HepG2 (cell line): Measurements from ENCODE around the gene MRFAP1L1. TPM values are rescaled to one million over a fixed set of nuclear protein-coding genes. Genes with fewer than 3 reads are reported as not detected.
A peak's percentile ranks its signal among the peaks of the same experiment; 100 is the strongest.

ENCODE experiments used
- ARHGAP35 ChIP-seq: sonication (generic); formaldehyde crosslinking; IDR thresholded peaks from 2 replicates; pipeline ENCODE4 v1.9.0; 2022; ENCODE audit warnings: mild to moderate bottlenecking, inconsistent platforms, moderate library complexity, missing genetic modification reagents, borderline replicate concordance
- ARID2 ChIP-seq: sonication (generic); formaldehyde crosslinking; IDR thresholded peaks from 2 replicates; pipeline ENCODE4 v1.8.1; 2022; ENCODE audit warnings: mild to moderate bottlenecking, missing genetic modification reagents, borderline replicate concordance
- ARNTL ChIP-seq: sonication (generic); formaldehyde crosslinking; IDR thresholded peaks from 2 replicates; pipeline ENCODE4 v1.4.0; 2020; ENCODE audit warnings: mild to moderate bottlenecking, missing genetic modification reagents
- ATF7 ChIP-seq, 2 experiments: fragments of 450-650 bp in 1 of 2; sonication (generic) in 1 of 2; formaldehyde crosslinking in 1 of 2; IDR thresholded peaks; 2 replicates each; pipeline versions ENCODE4 v1.4.0 to v1.6.1; 2016 to 2020; ENCODE audit warnings: antibody characterized with exemption in 1 of 2, mild to moderate bottlenecking in 1 of 2, missing genetic modification reagents in 1 of 2
- CREBL2 ChIP-seq: sonication (generic); formaldehyde crosslinking; IDR thresholded peaks from 2 replicates; pipeline ENCODE4 v1.8.1; 2023; ENCODE audit warnings: missing genetic modification reagents, mild to moderate bottlenecking, borderline replicate concordance
- EHMT2 ChIP-seq: fragments of 200-600 bp; sonication (generic); IDR thresholded peaks from 2 replicates; pipeline ENCODE4 v1.7.0; 2017; ENCODE audit warnings: antibody characterized with exemption, low read depth, low read length, borderline replicate concordance
- GATA4 ChIP-seq: sonication (generic); IDR thresholded peaks from 2 replicates; pipeline ENCODE4 v1.6.1; 2016; ENCODE audit warnings: antibody characterized with exemption, low read depth, borderline replicate concordance
- HNRNPH1 ChIP-seq: fragments of 200-400 bp; formaldehyde crosslinking; optimal IDR thresholded peaks from 2 replicates; pipeline ENCODE3; 2017; ENCODE audit warnings: mild to moderate bottlenecking, low read depth, low read length
- MATR3 ChIP-seq: sonication (generic); formaldehyde crosslinking; IDR thresholded peaks from 2 replicates; pipeline ENCODE4 v1.4.0; 2020; ENCODE audit warnings: missing genetic modification reagents
- MYC ChIP-seq: sonication (generic); formaldehyde crosslinking; IDR thresholded peaks from 2 replicates; pipeline ENCODE4 v1.9.0; 2021; ENCODE audit warnings: missing genetic modification reagents, borderline replicate concordance
- RBAK ChIP-seq: sonication (generic); formaldehyde crosslinking; IDR thresholded peaks from 2 replicates; pipeline ENCODE4 v1.5.1; 2020; ENCODE audit warnings: mild to moderate bottlenecking, missing genetic modification reagents
- STAT6 ChIP-seq: sonication (generic); formaldehyde crosslinking; IDR thresholded peaks from 2 replicates; pipeline ENCODE4 v1.4.0; 2020; ENCODE audit warnings: missing genetic modification reagents, mild to moderate bottlenecking, borderline replicate concordance
- TAF15 ChIP-seq: fragments of 200-400 bp; formaldehyde crosslinking; IDR thresholded peaks from one replicate; pipeline ENCODE4 v1.6.1; 2018; ENCODE audit warnings: mild to moderate bottlenecking, low read depth, low read length; ENCODE audit not compliant: poor library complexity, severe bottlenecking
- TFE3 ChIP-seq: IDR thresholded peaks from 2 replicates; pipeline ENCODE4 v1.6.1; 2016
- XBP1 ChIP-seq: sonication (generic); formaldehyde crosslinking; IDR thresholded peaks from 2 replicates; pipeline ENCODE4 v1.5.0; 2020; ENCODE audit warnings: missing genetic modification reagents
- ZBED4 ChIP-seq: sonication (generic); formaldehyde crosslinking; IDR thresholded peaks from 2 replicates; pipeline ENCODE4 v1.4.0; 2020; ENCODE audit warnings: missing genetic modification reagents, borderline replicate concordance
- ZFP37 ChIP-seq: sonication (generic); formaldehyde crosslinking; IDR thresholded peaks from 2 replicates; pipeline ENCODE4 v1.4.0; 2020; ENCODE audit warnings: missing genetic modification reagents, borderline replicate concordance
- ZFP62 ChIP-seq: sonication (generic); formaldehyde crosslinking; IDR thresholded peaks from 2 replicates; pipeline ENCODE4 v1.4.0; 2020; ENCODE audit warnings: missing genetic modification reagents
- ZNF329 ChIP-seq: sonication (generic); formaldehyde crosslinking; IDR thresholded peaks from 2 replicates; pipeline ENCODE4 v1.9.0; 2021; ENCODE audit warnings: low read depth, mild to moderate bottlenecking, missing genetic modification reagents
- ZNF33A ChIP-seq: sonication (generic); formaldehyde crosslinking; IDR thresholded peaks from 2 replicates; pipeline ENCODE4 v1.5.1; 2020; ENCODE audit warnings: missing genetic modification reagents, mild to moderate bottlenecking, moderate library complexity, borderline replicate concordance
- ZNF350 ChIP-seq: sonication (generic); formaldehyde crosslinking; IDR thresholded peaks from 2 replicates; pipeline ENCODE4 v1.4.0; 2020; ENCODE audit warnings: mild to moderate bottlenecking, low read depth, missing genetic modification reagents, borderline replicate concordance
- polyA plus RNA-seq, 8 experiments: library from polyadenylated mRNA; depleted of rRNA in 3 of 8; stranded (reverse) in 7 of 8; unstranded in 1 of 8; fragments of >200 nt; fragmentation: Illumina TruSeq in 4 of 8; extraction: Trizol in 4 of 8; gene quantifications; 2 replicates each; pipeline versions ENCODE4 v1.2.1 to v1.2.3, GENCODE V29; 2011 to 2016; ENCODE audit warnings: low read depth in 4 of 8, missing spikeins in 1 of 8, mixed read lengths in 1 of 8; ENCODE audit not compliant: insufficient read depth in 1 of 8
- total RNA-seq, 5 experiments: library from RNA; depleted of rRNA; stranded (reverse); fragments of >200 nt; fragmentation: Illumina TruSeq; extraction: Trizol; gene quantifications; 2 replicates each; pipeline ENCODE4 v1.2.3, GENCODE V29; 2016; ENCODE audit warnings: low read depth in 1 of 5

Gene MRFAP1L1
- total and polyA plus RNA-seq, 2 of the 13 experiments (the other 11 are each of a cell fraction or from before 2014, with no cell fraction given): 44.8 to 76.6 TPM

GRCh38 chr4:6755088-6755753 lies 45.6 kb upstream of the MRFAP1L1 start (continued):
- TF ChIP-seq ZBED4 (CRISPR knock-in tag) (peak; percentile 84), ZNF329 (0 out of 2 replicates have a peak, but pooled peaks have one; percentile 30), GATA4 (no peak), EHMT2 (peak; percentile 60; the same call in 1 of the 2 replicates), HNRNPH1 (no peak), MYC (CRISPR knock-in tag) (peak; percentile 98), ZNF33A (CRISPR knock-in tag) (no peak), STAT6 (CRISPR knock-in tag) (no peak), RBAK (CRISPR knock-in tag) (0 out of 2 replicates have a peak, but pooled peaks have one; percentile 44), ZFP62 (CRISPR knock-in tag) (no peak), ARID2 (0 out of 2 replicates have a peak, but pooled peaks have one; percentile 54), ARHGAP35 (CRISPR knock-in tag) (peak; percentile 90; the same call in 1 of the 2 replicates), MATR3 (no peak), TFE3 (CRISPR knock-in tag) (peak; percentile 92), ZFP37 (CRISPR knock-in tag) (peak; percentile 91), ATF7 (IDR thresholded peaks at IDR 0.05) (no peak), ATF7 (CRISPR knock-in tag; IDR thresholded peaks at IDR 0.05) (peak; percentile 54; the same call in 1 of the 2 replicates), ZNF350 (CRISPR knock-in tag) (peak; percentile 94), CREBL2 (CRISPR knock-in tag) (no peak), XBP1 (CRISPR knock-in tag) (no peak), ARNTL (peak; percentile 99), TAF15 (no peak)
